HG03520 (cell line): ENCODE data around the gene PGM2.
A peak's percentile ranks its signal among the peaks of the same experiment; 100 is the strongest.
"Not testable (repeated sequence)": the region's sequence is repeated elsewhere in the genome, so short reads cannot be mapped to it uniquely, and the experiment has no call there.

Experiments used
- ATAC-seq: cut with Tn5 transposase; IDR thresholded peaks from one replicate; pipeline ENCODE4 v1.9.1; 2021; ENCODE audit warnings: mild to moderate bottlenecking, moderate library complexity; ENCODE audit not compliant: unreplicated experiment

PGM2 gene

GRCh38 chr4:37826295-37827029 is at the start of gene PGM2:
Gene PGM2 (plus strand): TSS chr4:37826686. CDS start chr4:37826733, 47 bp downstream.
- ATAC-seq: peak; percentile 97

- ATAC-seq: no peak
Measured at GRCh38 chr4:37779896-37780295, 46.6 kb upstream of the PGM2 start.

GRCh38 chr4:37780444-37781130 is 45.9 kb upstream of the PGM2 start:
- no peak for ATAC-seq

GRCh38 chr4:37781131-37781455 is 45.4 kb upstream of the PGM2 start:
- ATAC-seq: no peak

- ATAC-seq: not testable (repeated sequence)
Measured at GRCh38 chr4:37786267-37786666, 40.2 kb upstream of the PGM2 start.

- ATAC-seq: not testable (repeated sequence)
Measured at GRCh38 chr4:37787883-37788460, 38.5 kb upstream of the PGM2 start.

- no peak for ATAC-seq
Measured at GRCh38 chr4:37788819-37789218, 37.7 kb upstream of the PGM2 start.

- ATAC-seq: no peak
Measured at GRCh38 chr4:37792241-37792640, 34.2 kb upstream of the PGM2 start.

GRCh38 chr4:37793562-37793961 is 32.9 kb upstream of the PGM2 start:
- ATAC-seq: no peak

- no peak for ATAC-seq
Measured at GRCh38 chr4:37794056-37794455, 32.4 kb upstream of the PGM2 start.

- no peak for ATAC-seq
Measured at GRCh38 chr4:37795581-37796195, 30.8 kb upstream of the PGM2 start.

GRCh38 chr4:37797374-37797773 is 29.1 kb upstream of the PGM2 start:
- ATAC-seq: no peak

GRCh38 chr4:37797923-37798322 is 28.6 kb upstream of the PGM2 start:
- ATAC-seq: no peak

GRCh38 chr4:37798616-37799015 is 27.9 kb upstream of the PGM2 start:
- no peak for ATAC-seq

- no peak for ATAC-seq
Measured at GRCh38 chr4:37799941-37800554, 26.4 kb upstream of the PGM2 start.

GRCh38 chr4:37802068-37802666 is 24.3 kb upstream of the PGM2 start:
- no peak for ATAC-seq

GRCh38 chr4:37803348-37803973 is 23.0 kb upstream of the PGM2 start:
- ATAC-seq: no peak

- ATAC-seq: no peak
Measured at GRCh38 chr4:37805091-37805490, 21.4 kb upstream of the PGM2 start.

- ATAC-seq: peak; percentile 85
Measured at GRCh38 chr4:37812713-37813112, 13.8 kb upstream of the PGM2 start.

- ATAC-seq: no peak
Measured at GRCh38 chr4:37815591-37815990, 10.9 kb upstream of the PGM2 start.
